Gastrocnemius medialis (tissue), 4 donors: ENCODE data around the gene PDGFRA. TPM values are rescaled to one million over a fixed set of nuclear protein-coding genes. Genes with fewer than 3 reads are reported as not detected.

Experiments used
- ATAC-seq, 2 donors: fragments of 150-250 bp; one replicate each; pipeline ENCODE4 v1.9.1; 2016
- DNase-seq, 2 donors: peaks; one replicate each; pipeline ENCODE4 v3.0.0-alpha.2; 2019
- H3K27ac ChIP-seq, 4 donors: fragments of 200-600 bp; sonication (generic); 1 replicate in 1 of 4; 2 replicates in 3 of 4; pipeline ENCODE4 v1.5.1; 2016 to 2018; ENCODE audit warnings: mild to moderate bottlenecking in 2 of 4, moderate library complexity in 1 of 4
- H3K27me3 ChIP-seq, 3 donors: fragments of 200-600 bp; sonication (generic) in 2 of 3; 1 replicate in 1 of 3; 2 replicates in 2 of 3; pipeline versions ENCODE4 v1.5.1 to v1.6.0; 2016 to 2019; ENCODE audit warnings: mild to moderate bottlenecking in 1 of 3, moderate library complexity in 1 of 3
- H3K36me3 ChIP-seq, 2 donors: fragments of 200-600 bp; sonication (generic) in 1 of 2; one replicate each; pipeline ENCODE4 v1.5.1; 2017 to 2018
- H3K4me1 ChIP-seq, 2 donors: fragments of 200-600 bp; sonication (generic) in 1 of 2; one replicate each; pipeline ENCODE4 v1.5.1; 2016 to 2017; ENCODE audit warnings: mild to moderate bottlenecking in 2 of 2
- H3K4me3 ChIP-seq, 4 donors: fragments of 200-600 bp; sonication (generic) in 3 of 4; 1 replicate in 1 of 4; 2 replicates in 3 of 4; pipeline ENCODE4 v1.5.1; 2016 to 2019; ENCODE audit warnings: mild to moderate bottlenecking in 2 of 4
- H3K9me3 ChIP-seq, 3 donors: fragments of 200-600 bp; sonication (generic) in 2 of 3; 1 replicate in 1 of 3; 2 replicates in 2 of 3; pipeline ENCODE4 v1.5.1; 2016 to 2019
- CTCF ChIP-seq, 5 experiments: fragments of 450-650 bp in 3 of 5; fragments of 200-600 bp in 2 of 5; sonication (generic) in 2 of 5; IDR thresholded peaks in 4 of 5; conservative IDR thresholded peaks in 1 of 5; 1 replicate in 4 of 5; 2 replicates in 1 of 5; pipeline ENCODE4 v1.5.1; 2016 to 2019; ENCODE audit warnings: antibody characterized with exemption in 5 of 5, mild to moderate bottlenecking in 3 of 5, moderate library complexity in 3 of 5
- POLR2A ChIP-seq, 2 donors: fragments of 450-650 bp; IDR thresholded peaks; one replicate each; pipeline ENCODE4 v1.6.1; 2017; ENCODE audit warnings: antibody characterized with exemption in 2 of 2, mild to moderate bottlenecking in 2 of 2, moderate library complexity in 2 of 2
- in situ Hi-C, 4 donors: fragments of 200-750 bp; cut with MboI; loops; one replicate each; pipeline versions ENCODE4 v1.15.0 to v1.8.0; 2017; ENCODE audit warnings: low sequenced_read_pairs in 4 of 4
- intact Hi-C: fragments of 100-400 bp; cut with DNase I; formaldehyde crosslinking; loops from one replicate; pipeline ENCODE4 v1.15.1; 2023; ENCODE audit warnings: low total_unique reads
- total RNA-seq, 4 donors: library from RNA; depleted of rRNA; stranded (reverse); fragments of >200 nt; gene quantifications; one replicate each; pipeline versions ENCODE4 v1.1.0 to v1.2.3, GENCODE V29; 2016

Gene PDGFRA
- total RNA-seq, 4 donors from 2014 or later, result 9.0 to 42.0 (median 21.8) TPM

GRCh38 chr4:54281054-54281766, 52.1 kb downstream of the PDGFRA start:
- Histone ChIP-seq H3K36me3 (no peaks in the 10 kb centered on the region), H3K27ac (peak overlapping the region; percentile 76 to 82 (median 78)), H3K4me1 (peaks cover 34 to 37% of the 10 kb centered on the region in 2 donors), H3K27me3 (no peaks in the 10 kb centered on the region), H3K9me3 (no peaks in the 10 kb centered on the region), H3K4me3 (no peak overlapping the region)
- peak; percentile 93 to 96 for ATAC-seq
- no peak for TF ChIP-seq POLR2A (IDR thresholded peaks at IDR 0.05)
- TF ChIP-seq CTCF (IDR thresholded peaks at IDR 0.05 in 4 of 5, conservative IDR thresholded peaks at IDR 0.05 in 1 of 5), result no peak
- DNase-seq, result peak; percentile 72 to 80
- in situ Hi-C loops, result no loop called here
- intact Hi-C loops, result loop anchor here (1.0 kb wide), 1 partner anchor 48 kb away; no protein-coding TSS in a partner anchor

- DNase-seq (no peak), ATAC-seq (no peak)
- intact Hi-C loops, result no loop called here
- Histone ChIP-seq H3K27me3 (no peaks in the 10 kb centered on the region), H3K36me3 (no peaks in the 10 kb centered on the region), H3K27ac (no peak overlapping the region), H3K4me3 (no peak overlapping the region), H3K4me1 (peaks cover 20 to 22% of the 10 kb centered on the region in 2 donors), H3K9me3 (no peaks in the 10 kb centered on the region)
- TF ChIP-seq POLR2A (IDR thresholded peaks at IDR 0.05), result no peak
- no peak for TF ChIP-seq CTCF (IDR thresholded peaks at IDR 0.05 in 4 of 5, conservative IDR thresholded peaks at IDR 0.05 in 1 of 5)
- in situ Hi-C loops, result no loop called here
These were observed 53.7 kb downstream of the PDGFRA start for GRCh38 chr4:54282837-54283236.

GRCh38 chr4:54289316-54289715, 60.2 kb downstream of the PDGFRA start:
- no peaks in the 10 kb centered on the region for H3K9me3 ChIP-seq
- intact Hi-C loops, result no loop called here
- in situ Hi-C loops, result no loop called here
- no peaks in the 10 kb centered on the region for H3K4me1 ChIP-seq
- H3K27ac ChIP-seq, result no peak overlapping the region
- TF ChIP-seq CTCF (IDR thresholded peaks at IDR 0.05 in 4 of 5, conservative IDR thresholded peaks at IDR 0.05 in 1 of 5), result no peak
- no peak for TF ChIP-seq POLR2A (IDR thresholded peaks at IDR 0.05)
- no peaks in the 10 kb centered on the region for H3K27me3 ChIP-seq
- ATAC-seq, result no peak
- no peaks in the 10 kb centered on the region for H3K36me3 ChIP-seq
- no peak overlapping the region for H3K4me3 ChIP-seq
- DNase-seq, result no peak

GRCh38 chr4:54290980-54291379, 61.9 kb downstream of the PDGFRA start:
- peaks cover 0 to 2% of the 10 kb centered on the region in 2 donors for H3K4me1 ChIP-seq
- ATAC-seq (no peak), DNase-seq (no peak)
- TF ChIP-seq CTCF (IDR thresholded peaks at IDR 0.05 in 4 of 5, conservative IDR thresholded peaks at IDR 0.05 in 1 of 5), result no peak
- no peak for TF ChIP-seq POLR2A (IDR thresholded peaks at IDR 0.05)
- intact Hi-C loops, result no loop called here
- no peaks in the 10 kb centered on the region for H3K9me3 ChIP-seq
- no peaks in the 10 kb centered on the region for H3K36me3 ChIP-seq
- in situ Hi-C loops, result no loop called here
- H3K4me3 ChIP-seq, result no peak overlapping the region
- no peak overlapping the region for H3K27ac ChIP-seq
- H3K27me3 ChIP-seq, result no peaks in the 10 kb centered on the region
